GM12878 (cell line): ENCODE measurements around the gene GRIK1. TPM values are rescaled to one million over a fixed set of nuclear protein-coding genes. Genes with fewer than 3 reads are reported as not detected.

ENCODE experiments used
- ATAC-seq: fragments of 200-7000 bp; cut with Tn5 transposase; 3 replicates; pipeline ENCODE4 v1.9.1; 2020; ENCODE audit warnings: mild to moderate bottlenecking, moderate library complexity
- BruUV-seq: library from RNA; stranded (reverse); fragments of 400-500 nt; replicated peaks from 2 replicates; lab custom pipeline; 2021; lab: Mats Ljungman, UMichigan
- CTCF ChIA-PET: fragments of 300-600 bp; sonication (Branson Sonifier 250); formaldehyde crosslinking; extraction: SDS; loops from one replicate; lab custom pipeline; 2021; ENCODE audit warnings: inconsistent platforms; lab: Yijun Ruan, JAX
- POLR2A ChIA-PET: fragments of 350-600 bp; formaldehyde crosslinking; extraction: SDS; loops from one replicate; lab custom pipeline; 2021; ENCODE audit warnings: inconsistent platforms; lab: Charles Lee
- RAD21 ChIA-PET: fragments of 300-600 bp; sonication (Branson Sonifier 250); formaldehyde crosslinking; loops from one replicate; lab custom pipeline; 2023; ENCODE audit warnings: antibody characterized with exemption; ENCODE audit not compliant: unreplicated experiment; lab: Charles Lee
- SMC1A ChIA-PET: fragments of 300-600 bp; sonication (Branson Sonifier 250); formaldehyde crosslinking; loops from one replicate; lab custom pipeline; 2023; ENCODE audit not compliant: unreplicated experiment, uncharacterized antibody; lab: Charles Lee
- DNase-seq: peaks from one replicate; pipeline ENCODE4 v3.0.0-alpha.2; 2011; ENCODE audit warnings: low read depth, low spot score
- FAIRE-seq: peaks from 3 replicates; lab custom pipeline; 2011; peaks lifted over from hg19 to GRCh38; lab: Jason Lieb, UNC
- H2AFZ ChIP-seq: 2 replicates; pipeline ENCODE4 v1.6.0; 2011; ENCODE audit warnings: low read depth, low read length, control low read depth; ENCODE audit not compliant: control insufficient read depth
- H3K27ac ChIP-seq: 2 replicates; pipeline ENCODE4 v1.5.1; 2011; ENCODE audit warnings: control low read depth; ENCODE audit not compliant: control insufficient read depth, insufficient read depth
- H3K27me3 ChIP-seq, 2 experiments: replicated peaks in 1 of 2; 2 replicates each; pipeline versions ENCODE4 v1.6.0 to v1.6.1; 2011; ENCODE audit warnings: low read length in 1 of 2; ENCODE audit not compliant: control insufficient read depth in 2 of 2, insufficient read depth in 2 of 2
- H3K36me3 ChIP-seq, 2 experiments: 2 replicates each; pipeline ENCODE4 v1.5.1; 2011; ENCODE audit warnings: low read length in 1 of 2; ENCODE audit not compliant: control insufficient read depth in 2 of 2, insufficient read depth in 2 of 2
- H3K4me1 ChIP-seq: 2 replicates; pipeline ENCODE4 v1.6.1; 2011; ENCODE audit warnings: mild to moderate bottlenecking, low read length, moderate library complexity, mixed read lengths; ENCODE audit not compliant: control insufficient read depth, insufficient read depth
- H3K4me2 ChIP-seq: 2 replicates; pipeline ENCODE4 v1.6.0; 2011; ENCODE audit warnings: control low read depth; ENCODE audit not compliant: control insufficient read depth, insufficient read depth
- H3K4me3 ChIP-seq: fragments of 200-600 bp; sonication (generic); 2 replicates; pipeline ENCODE4 v1.5.1; 2016
- H3K79me2 ChIP-seq: 2 replicates; pipeline ENCODE4 v1.6.0; 2011; ENCODE audit warnings: low read length; ENCODE audit not compliant: control insufficient read depth, insufficient read depth
- H3K9ac ChIP-seq: 2 replicates; pipeline ENCODE4 v1.8.0; 2011; ENCODE audit warnings: low read length, control low read depth, mixed read lengths; ENCODE audit not compliant: control insufficient read depth, insufficient read depth
- H3K9me3 ChIP-seq: replicated peaks from 3 replicates; pipeline ENCODE4 v1.5.1; 2011; ENCODE audit warnings: mild to moderate bottlenecking, low read length; ENCODE audit not compliant: control insufficient read depth, insufficient read depth
- H4K20me1 ChIP-seq: 2 replicates; pipeline ENCODE4 v1.6.0; 2011; ENCODE audit not compliant: control insufficient read depth, insufficient read depth
- BMI1 ChIP-seq: fragments of 450-650 bp; IDR thresholded peaks from 2 replicates; pipeline ENCODE4 v1.6.1; 2016; ENCODE audit warnings: mild to moderate bottlenecking, moderate library complexity, borderline replicate concordance
- CBFB ChIP-seq: IDR thresholded peaks from 2 replicates; pipeline ENCODE4 v1.6.1; 2016; ENCODE audit warnings: antibody characterized with exemption, low read depth
- KAT2A ChIP-seq: conservative IDR thresholded peaks from 2 replicates; pipeline ENCODE4 v1.6.1; 2011; ENCODE audit warnings: low read depth, low read length; ENCODE audit not compliant: control insufficient read depth
- LARP7 ChIP-seq: fragments of 450-650 bp; IDR thresholded peaks from 2 replicates; pipeline ENCODE4 v1.6.1; 2017; ENCODE audit warnings: mild to moderate bottlenecking
- NFIC ChIP-seq: IDR thresholded peaks from 2 replicates; pipeline ENCODE4 v1.6.1; 2012; ENCODE audit warnings: low read depth, mild to moderate bottlenecking, inconsistent platforms, low read length, moderate library complexity
- SRF ChIP-seq, 2 experiments: IDR thresholded peaks; 2 replicates each; pipeline ENCODE4 v1.6.1; 2011; ENCODE audit warnings: low read depth in 2 of 2, low read length in 2 of 2, mild to moderate bottlenecking in 1 of 2, moderate library complexity in 1 of 2
- SUZ12 ChIP-seq: fragments of 200-600 bp; sonication (generic); IDR thresholded peaks from one replicate; pipeline ENCODE4 v1.6.1; 2018; ENCODE audit warnings: antibody characterized with exemption, mild to moderate bottlenecking; ENCODE audit not compliant: unreplicated experiment
- TCF3 ChIP-seq: IDR thresholded peaks from 2 replicates; pipeline ENCODE4 v1.6.1; 2012; ENCODE audit warnings: low read depth, mild to moderate bottlenecking, low read length, borderline replicate concordance; ENCODE audit not compliant: insufficient read depth
- ZBED1 ChIP-seq: IDR thresholded peaks from 2 replicates; pipeline ENCODE4 v1.6.1; 2016; ENCODE audit warnings: borderline replicate concordance
- ZBTB4 ChIP-seq: fragments of 450-650 bp; formaldehyde crosslinking; IDR thresholded peaks from 2 replicates; pipeline ENCODE4 v1.4.0; 2022; ENCODE audit warnings: mild to moderate bottlenecking, moderate library complexity
- in situ Hi-C: fragments of 300-500 bp; cut with MboI; formaldehyde crosslinking; loops from 9 replicates; pipeline ENCODE4 v1.14.3; 2018; ENCODE audit warnings: mixed read lengths
- intact Hi-C: fragments of 100-400 bp; cut with micrococcal nuclease; formaldehyde crosslinking; loops from one replicate; pipeline ENCODE4 v1.14.2; 2022; ENCODE audit not compliant: unreplicated experiment
- polyA plus RNA-seq, 11 experiments: library from polyadenylated mRNA; depleted of rRNA in 4 of 11; unstranded in 6 of 11; stranded (reverse) in 5 of 11; fragments of >200 nt; fragmentation: Nextera tagmentation in 4 of 11; fragmentation: Illumina TruSeq in 1 of 11; extraction: Ambion mirVana in 4 of 11; extraction: Trizol in 1 of 11; gene quantifications; 1 replicate in 1 of 11; 2 replicates in 10 of 11; pipeline versions ENCODE4 v1.2.1 to v1.2.3, GENCODE V29; 2011 to 2016; ENCODE audit warnings: inconsistent platforms in 2 of 11, missing spikeins in 2 of 11, low read depth in 1 of 11
- total RNA-seq, 4 experiments: library from RNA; depleted of rRNA in 3 of 4; stranded (reverse); fragments of >200 nt in 3 of 4; fragmentation: Illumina TruSeq in 1 of 4; extraction: Trizol in 1 of 4; gene quantifications; 2 replicates each; pipeline versions ENCODE4 v1.2.1 to v1.2.3, GENCODE V29; 2013 to 2021
- TF ChIP-seq, protein P1 (sequence below): fragments of 150-350 bp; IDR thresholded peaks from 2 replicates; pipeline ENCODE4 v1.6.1; 2016; ENCODE audit warnings: low read depth, low read length
- TF ChIP-seq, protein P2 (sequence below): fragments of 450-650 bp; IDR thresholded peaks from 2 replicates; pipeline ENCODE4 v1.6.1; 2014; ENCODE audit warnings: mild to moderate bottlenecking
- TF ChIP-seq, protein P3 (sequence below): IDR thresholded peaks from 2 replicates; pipeline ENCODE4 v1.6.1; 2011; ENCODE audit warnings: low read depth, low read length, improper control_type of control experiment, borderline replicate concordance

Gene GRIK1
- total and polyA plus RNA-seq, 10 of the 15 experiments (the other 5 are each of a cell fraction or from before 2014, with no cell fraction given) = 0.05 to 0.13 (median 0.09) TPM; not detected in 7

DNA sequence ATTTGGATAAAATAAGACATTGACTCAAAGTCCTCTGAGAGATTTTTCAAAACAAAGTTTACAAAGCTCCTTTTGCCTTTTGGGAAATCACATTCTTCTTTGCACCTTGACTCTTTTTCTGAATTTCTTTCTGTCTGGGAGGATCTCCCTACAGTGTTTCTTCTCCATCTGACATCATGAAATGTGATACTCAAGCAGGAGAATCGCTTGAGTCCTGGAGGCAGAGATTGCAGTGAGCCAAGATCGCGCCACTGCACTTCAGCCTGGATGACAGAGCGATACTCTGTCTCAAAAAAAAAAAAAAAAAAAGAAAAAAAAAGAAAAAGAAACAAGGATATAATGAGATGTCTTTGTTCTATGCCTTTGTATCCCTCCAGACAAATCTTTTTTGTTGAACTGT, 13.3 kb upstream of the GRIK1 start (continued):
- TF ChIP-seq, protein P1, sequence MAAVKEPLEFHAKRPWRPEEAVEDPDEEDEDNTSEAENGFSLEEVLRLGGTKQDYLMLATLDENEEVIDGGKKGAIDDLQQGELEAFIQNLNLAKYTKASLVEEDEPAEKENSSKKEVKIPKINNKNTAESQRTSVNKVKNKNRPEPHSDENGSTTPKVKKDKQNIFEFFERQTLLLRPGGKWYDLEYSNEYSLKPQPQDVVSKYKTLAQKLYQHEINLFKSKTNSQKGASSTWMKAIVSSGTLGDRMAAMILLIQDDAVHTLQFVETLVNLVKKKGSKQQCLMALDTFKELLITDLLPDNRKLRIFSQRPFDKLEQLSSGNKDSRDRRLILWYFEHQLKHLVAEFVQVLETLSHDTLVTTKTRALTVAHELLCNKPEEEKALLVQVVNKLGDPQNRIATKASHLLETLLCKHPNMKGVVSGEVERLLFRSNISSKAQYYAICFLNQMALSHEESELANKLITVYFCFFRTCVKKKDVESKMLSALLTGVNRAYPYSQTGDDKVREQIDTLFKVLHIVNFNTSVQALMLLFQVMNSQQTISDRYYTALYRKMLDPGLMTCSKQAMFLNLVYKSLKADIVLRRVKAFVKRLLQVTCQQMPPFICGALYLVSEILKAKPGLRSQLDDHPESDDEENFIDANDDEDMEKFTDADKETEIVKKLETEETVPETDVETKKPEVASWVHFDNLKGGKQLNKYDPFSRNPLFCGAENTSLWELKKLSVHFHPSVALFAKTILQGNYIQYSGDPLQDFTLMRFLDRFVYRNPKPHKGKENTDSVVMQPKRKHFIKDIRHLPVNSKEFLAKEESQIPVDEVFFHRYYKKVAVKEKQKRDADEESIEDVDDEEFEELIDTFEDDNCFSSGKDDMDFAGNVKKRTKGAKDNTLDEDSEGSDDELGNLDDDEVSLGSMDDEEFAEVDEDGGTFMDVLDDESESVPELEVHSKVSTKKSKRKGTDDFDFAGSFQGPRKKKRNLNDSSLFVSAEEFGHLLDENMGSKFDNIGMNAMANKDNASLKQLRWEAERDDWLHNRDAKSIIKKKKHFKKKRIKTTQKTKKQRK = no peak
- no peak for TF ChIP-seq SRF (IDR thresholded peaks at IDR 0.05; ENCODE audit: low read depth in 2 of 2, low read length in 2 of 2)
- no peak for TF ChIP-seq SUZ12
- no peak for TF ChIP-seq KAT2A
- no peak for TF ChIP-seq LARP7

DNA sequence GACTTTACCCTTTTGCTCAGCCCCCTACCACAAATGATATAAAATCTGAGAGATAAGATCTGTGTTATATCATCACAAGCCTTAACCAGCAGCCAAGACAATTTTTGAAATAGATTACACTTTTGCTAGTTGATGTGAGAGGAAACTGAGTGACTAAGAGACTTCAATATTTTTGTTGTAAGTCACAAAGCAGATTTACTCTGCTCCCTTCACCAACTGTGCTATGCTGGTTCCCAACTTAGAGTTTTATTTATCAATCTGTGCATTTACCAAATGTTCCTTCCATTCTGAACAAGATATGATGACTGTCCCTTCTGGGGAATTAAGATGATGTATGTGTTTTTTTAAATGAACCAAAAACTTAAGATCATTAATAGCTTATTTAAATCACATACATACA, 12.1 kb upstream of the GRIK1 start:
- no peaks in the 10 kb centered on the region for H3K27me3 ChIP-seq
- SMC1A ChIA-PET = no interaction called here
- H2AFZ ChIP-seq = no peak overlapping the region
- DNase-seq (no peak), FAIRE-seq (no peak), ATAC-seq (no peak)
- POLR2A ChIA-PET = no interaction called here
- no peak overlapping the region for H3K4me2 ChIP-seq
- RAD21 ChIA-PET = no interaction called here
- no peaks in the 10 kb centered on the region for H3K9me3 ChIP-seq
- no peaks in the 10 kb centered on the region for H3K79me2 ChIP-seq
- CTCF ChIA-PET = no interaction called here
- H3K4me1 ChIP-seq = no peaks in the 10 kb centered on the region
- no peak overlapping the region for H3K9ac ChIP-seq
- no peak overlapping the region for H3K27ac ChIP-seq
- H3K36me3 ChIP-seq = no peaks in the 10 kb centered on the region
- no peak overlapping the region for H3K4me3 ChIP-seq
- intact Hi-C loops = no loop called here
- no peaks in the 10 kb centered on the region for H4K20me1 ChIP-seq
- in situ Hi-C loops = no loop called here
- BruUV-seq = no TSS peak
- TF ChIP-seq, protein P2, sequence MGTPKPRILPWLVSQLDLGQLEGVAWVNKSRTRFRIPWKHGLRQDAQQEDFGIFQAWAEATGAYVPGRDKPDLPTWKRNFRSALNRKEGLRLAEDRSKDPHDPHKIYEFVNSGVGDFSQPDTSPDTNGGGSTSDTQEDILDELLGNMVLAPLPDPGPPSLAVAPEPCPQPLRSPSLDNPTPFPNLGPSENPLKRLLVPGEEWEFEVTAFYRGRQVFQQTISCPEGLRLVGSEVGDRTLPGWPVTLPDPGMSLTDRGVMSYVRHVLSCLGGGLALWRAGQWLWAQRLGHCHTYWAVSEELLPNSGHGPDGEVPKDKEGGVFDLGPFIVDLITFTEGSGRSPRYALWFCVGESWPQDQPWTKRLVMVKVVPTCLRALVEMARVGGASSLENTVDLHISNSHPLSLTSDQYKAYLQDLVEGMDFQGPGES = no peak
- no peak for TF ChIP-seq CBFB
- no peak for TF ChIP-seq TCF3
- TF ChIP-seq, protein P3, sequence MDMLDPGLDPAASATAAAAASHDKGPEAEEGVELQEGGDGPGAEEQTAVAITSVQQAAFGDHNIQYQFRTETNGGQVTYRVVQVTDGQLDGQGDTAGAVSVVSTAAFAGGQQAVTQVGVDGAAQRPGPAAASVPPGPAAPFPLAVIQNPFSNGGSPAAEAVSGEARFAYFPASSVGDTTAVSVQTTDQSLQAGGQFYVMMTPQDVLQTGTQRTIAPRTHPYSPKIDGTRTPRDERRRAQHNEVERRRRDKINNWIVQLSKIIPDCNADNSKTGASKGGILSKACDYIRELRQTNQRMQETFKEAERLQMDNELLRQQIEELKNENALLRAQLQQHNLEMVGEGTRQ = no peak
- TF ChIP-seq BMI1 = no peak
- no peak for TF ChIP-seq ZBED1
- TF ChIP-seq NFIC = no peak
- no peak for TF ChIP-seq ZBTB4 (CRISPR knock-in tag)
